Smooth muscle cell (in vitro differentiated cells): ENCODE data around the gene PCSK7. TPM values are rescaled to one million over a fixed set of nuclear protein-coding genes. Genes with fewer than 3 reads are reported as not detected.
A peak's percentile ranks its signal among the peaks of the same experiment; 100 is the strongest.

Experiments
- DNase-seq: peaks from one replicate; lab custom pipeline; 2025; ENCODE audit not compliant: unreplicated experiment; lab: John Stamatoyannopoulos, UW
- H2AFZ ChIP-seq: fragments of 200-600 bp; sonication (generic); 2 replicates; pipeline ENCODE4 v1.6.0; 2016; ENCODE audit warnings: antibody characterized with exemption, low read depth, mild to moderate bottlenecking
- H3F3A ChIP-seq: fragments of 200-600 bp; sonication (generic); 2 replicates; pipeline ENCODE4 v1.6.0; 2017; ENCODE audit warnings: antibody characterized with exemption, low read depth
- H3K27ac ChIP-seq: fragments of 200-600 bp; sonication (generic); 2 replicates; pipeline ENCODE4 v1.5.1; 2016; ENCODE audit warnings: low read depth, mild to moderate bottlenecking
- H3K27me3 ChIP-seq: fragments of 200-600 bp; sonication (generic); 2 replicates; pipeline ENCODE4 v1.6.1; 2016; ENCODE audit warnings: low read depth, mild to moderate bottlenecking
- H3K36me3 ChIP-seq: fragments of 200-600 bp; sonication (generic); 2 replicates; pipeline ENCODE4 v1.5.1; 2016; ENCODE audit warnings: low read depth
- H3K4me1 ChIP-seq: fragments of 200-600 bp; sonication (generic); 2 replicates; pipeline ENCODE4 v1.5.1; 2016; ENCODE audit warnings: low read depth
- H3K4me2 ChIP-seq: fragments of 200-600 bp; sonication (generic); 2 replicates; pipeline ENCODE4 v1.6.0; 2016; ENCODE audit warnings: mild to moderate bottlenecking
- H3K4me3 ChIP-seq: fragments of 200-600 bp; sonication (generic); 2 replicates; pipeline ENCODE4 v1.5.1; 2016; ENCODE audit warnings: mild to moderate bottlenecking
- H3K79me2 ChIP-seq: fragments of 200-600 bp; sonication (generic); 2 replicates; pipeline ENCODE4 v1.6.0; 2016; ENCODE audit warnings: low read depth, mild to moderate bottlenecking
- H3K9ac ChIP-seq: fragments of 200-600 bp; sonication (generic); 2 replicates; pipeline ENCODE4 v1.6.0; 2016; ENCODE audit warnings: low read depth
- H3K9me3 ChIP-seq: fragments of 200-600 bp; sonication (generic); replicated peaks from 2 replicates; pipeline ENCODE4 v1.5.1; 2016; ENCODE audit warnings: low read depth
- H4K20me1 ChIP-seq: fragments of 200-600 bp; sonication (generic); 2 replicates; pipeline ENCODE4 v1.6.0; 2016; ENCODE audit warnings: low read depth
- WGBS: methylation state at CpG from one replicate; pipeline ENCODE4 v1.1.7; 2016; ENCODE audit warnings: low lambda C conversion rate; 5-methylcytosine and 5-hydroxymethylcytosine counted together
- polyA plus RNA-seq: library from polyadenylated mRNA; unstranded; fragments of >200 nt; fragmentation: Nextera tagmentation; extraction: Ambion mirVana; gene quantifications from 2 replicates; pipeline ENCODE4 v1.2.1, GENCODE V29; 2016
- total RNA-seq: library from RNA; depleted of rRNA; stranded (reverse); fragments of >200 nt; gene quantifications from 2 replicates; pipeline ENCODE4 v1.2.3, GENCODE V29; 2014
- TF ChIP-seq, protein P1 (sequence below): fragments of 200-600 bp; sonication (generic); IDR thresholded peaks from 2 replicates; pipeline ENCODE4 v1.5.1; 2017; ENCODE audit warnings: borderline replicate concordance, mild to moderate bottlenecking, antibody characterized with exemption; ENCODE audit not compliant: insufficient read depth, poor library complexity, severe bottlenecking

PCSK7 gene
- total and polyA plus RNA-seq, 2 experiments from 2014 or later = 20.8 to 23.5 TPM

GRCh38 chr11:117172724-117173421 is 59.0 kb downstream of the PCSK7 start:
- peaks cover 39% of the 10 kb centered on the region for H3K4me1 ChIP-seq
- DNase-seq = no peak
- H3K27ac ChIP-seq = peak overlapping the region; percentile 68
- H3F3A ChIP-seq = peaks cover 43% of the 10 kb centered on the region
- peaks cover 11% of the 10 kb centered on the region for H3K79me2 ChIP-seq
- no peak overlapping the region for H3K4me3 ChIP-seq
- no peak overlapping the region for H2AFZ ChIP-seq
- 60% methylated on average over 14 of the region's 14 CpGs for WGBS
- peaks cover 9% of the 10 kb centered on the region for H3K36me3 ChIP-seq
- H3K9me3 ChIP-seq = no peaks in the 10 kb centered on the region
- TF ChIP-seq, protein P1, sequence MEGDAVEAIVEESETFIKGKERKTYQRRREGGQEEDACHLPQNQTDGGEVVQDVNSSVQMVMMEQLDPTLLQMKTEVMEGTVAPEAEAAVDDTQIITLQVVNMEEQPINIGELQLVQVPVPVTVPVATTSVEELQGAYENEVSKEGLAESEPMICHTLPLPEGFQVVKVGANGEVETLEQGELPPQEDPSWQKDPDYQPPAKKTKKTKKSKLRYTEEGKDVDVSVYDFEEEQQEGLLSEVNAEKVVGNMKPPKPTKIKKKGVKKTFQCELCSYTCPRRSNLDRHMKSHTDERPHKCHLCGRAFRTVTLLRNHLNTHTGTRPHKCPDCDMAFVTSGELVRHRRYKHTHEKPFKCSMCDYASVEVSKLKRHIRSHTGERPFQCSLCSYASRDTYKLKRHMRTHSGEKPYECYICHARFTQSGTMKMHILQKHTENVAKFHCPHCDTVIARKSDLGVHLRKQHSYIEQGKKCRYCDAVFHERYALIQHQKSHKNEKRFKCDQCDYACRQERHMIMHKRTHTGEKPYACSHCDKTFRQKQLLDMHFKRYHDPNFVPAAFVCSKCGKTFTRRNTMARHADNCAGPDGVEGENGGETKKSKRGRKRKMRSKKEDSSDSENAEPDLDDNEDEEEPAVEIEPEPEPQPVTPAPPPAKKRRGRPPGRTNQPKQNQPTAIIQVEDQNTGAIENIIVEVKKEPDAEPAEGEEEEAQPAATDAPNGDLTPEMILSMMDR = no peak
- H3K9ac ChIP-seq = peak overlapping the region; percentile 13
- H3K27me3 ChIP-seq = no peaks in the 10 kb centered on the region
- peaks cover 51% of the 10 kb centered on the region for H4K20me1 ChIP-seq
- peak overlapping the region; percentile 57 for H3K4me2 ChIP-seq

DNA sequence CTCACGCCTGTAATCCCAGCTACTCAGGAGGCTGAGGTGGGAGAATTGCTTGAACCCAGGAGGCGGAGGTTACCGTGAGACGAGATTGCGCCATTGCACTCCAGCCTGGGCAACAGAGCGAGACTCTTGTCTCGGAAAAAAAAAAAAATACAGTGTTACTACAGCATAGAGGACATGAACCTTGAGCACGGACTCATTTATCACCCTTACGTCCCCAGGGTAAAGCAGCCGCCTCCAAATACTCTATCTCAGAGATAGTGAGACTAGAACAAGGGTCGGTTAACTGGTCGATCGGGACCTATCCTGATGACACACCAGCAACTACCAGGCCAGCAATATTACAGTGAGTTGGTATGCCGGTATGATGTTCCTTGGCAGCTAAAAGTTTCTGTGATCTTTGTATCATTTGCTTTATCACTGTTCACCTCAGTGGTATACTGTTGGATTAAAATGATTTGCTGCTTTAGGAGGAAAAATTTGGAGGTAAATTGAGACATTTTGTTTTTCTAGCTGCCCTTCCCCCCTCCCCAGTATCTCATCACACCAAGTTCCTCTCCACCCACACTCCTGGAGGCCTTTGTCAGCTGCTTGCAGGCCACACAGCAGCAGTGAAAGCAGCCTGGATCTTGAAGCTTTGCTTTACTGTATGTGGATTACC is 60.3 kb downstream of the PCSK7 start:
- H3K4me1 ChIP-seq = peaks cover 39% of the 10 kb centered on the region
- H2AFZ ChIP-seq = no peak overlapping the region
- peak overlapping the region; percentile 79 for H3K4me2 ChIP-seq
- TF ChIP-seq, protein P1 = no peak
- H4K20me1 ChIP-seq = peaks cover 64% of the 10 kb centered on the region
- H3K79me2 ChIP-seq = peaks cover 13% of the 10 kb centered on the region
- peak overlapping the region; percentile 80 for H3K27ac ChIP-seq
- no peaks in the 10 kb centered on the region for H3K9me3 ChIP-seq
- no peaks in the 10 kb centered on the region for H3K27me3 ChIP-seq
- H3K4me3 ChIP-seq = no peak overlapping the region
- H3K9ac ChIP-seq = no peak overlapping the region
- H3F3A ChIP-seq = peaks cover 43% of the 10 kb centered on the region
- no peak for DNase-seq
- 43% methylated on average over 14 of the region's 14 CpGs for WGBS
- H3K36me3 ChIP-seq = peaks cover 22% of the 10 kb centered on the region

DNA sequence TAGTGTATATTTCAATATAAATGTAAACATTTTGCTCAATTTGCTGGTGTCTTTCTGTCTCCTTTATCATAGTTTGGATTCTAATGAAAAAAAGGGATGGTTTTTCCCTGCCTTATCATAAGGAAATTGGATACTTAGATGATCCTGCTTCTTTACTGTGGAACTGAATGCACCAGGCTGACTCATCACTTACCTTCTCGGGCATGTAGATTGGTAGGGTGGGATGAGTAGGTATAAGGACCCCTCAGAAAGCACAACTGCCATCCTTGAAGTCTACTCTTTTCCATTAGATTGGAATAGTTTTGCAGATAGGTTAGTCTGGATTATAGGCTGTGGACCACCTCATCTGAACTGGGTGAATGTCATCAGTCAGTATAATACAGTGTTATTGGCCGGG is 60.9 kb downstream of the PCSK7 start:
- 63% methylated on average over 2 of the region's 2 CpGs for WGBS
- Histone ChIP-seq H3K9me3 (no peaks in the 10 kb centered on the region), H3K4me1 (peaks cover 39% of the 10 kb centered on the region), H2AFZ (no peak overlapping the region), H4K20me1 (peaks cover 70% of the 10 kb centered on the region), H3K79me2 (peaks cover 18% of the 10 kb centered on the region), H3K27ac (peak overlapping the region; percentile 80), H3F3A (peaks cover 43% of the 10 kb centered on the region), H3K9ac (no peak overlapping the region), H3K4me2 (peak overlapping the region; percentile 63), H3K36me3 (peaks cover 27% of the 10 kb centered on the region), H3K4me3 (no peak overlapping the region), H3K27me3 (no peaks in the 10 kb centered on the region)
- DNase-seq = no peak
- TF ChIP-seq, protein P1 = no peak

DNA sequence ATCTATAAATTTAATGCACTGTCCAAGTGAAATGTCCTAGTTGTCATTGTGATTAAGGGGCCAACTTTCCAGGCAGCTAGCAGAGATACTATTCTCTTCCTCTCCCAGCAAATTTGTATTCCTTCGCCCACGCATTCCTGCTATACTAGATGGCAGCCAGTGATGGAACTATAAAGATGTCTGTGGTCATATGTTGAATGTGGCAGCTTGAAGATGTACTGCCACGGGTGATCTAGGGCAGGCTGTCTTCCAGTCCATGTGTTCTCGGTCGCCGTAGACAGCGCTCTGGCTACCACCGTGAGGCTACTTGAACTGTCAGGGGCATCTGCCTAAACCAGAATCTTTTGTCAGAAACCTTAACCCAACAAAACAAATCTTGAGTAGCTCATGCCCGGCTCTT is 61.7 kb downstream of the PCSK7 start:
- H4K20me1 ChIP-seq = peaks cover 78% of the 10 kb centered on the region

More for the DNA sequence above, 61.7 kb downstream of the PCSK7 start:
- H3K27ac ChIP-seq = peak overlapping the region; percentile 80
- H2AFZ ChIP-seq = no peak overlapping the region
- H3K4me3 ChIP-seq = no peak overlapping the region
- WGBS = 60% methylated on average over 9 of the region's 9 CpGs
- peaks cover 27% of the 10 kb centered on the region for H3K36me3 ChIP-seq
- H3K4me2 ChIP-seq = peak overlapping the region; percentile 63
- DNase-seq = no peak
- no peaks in the 10 kb centered on the region for H3K27me3 ChIP-seq
- TF ChIP-seq, protein P1 = no peak
- no peak overlapping the region for H3K9ac ChIP-seq
- H3K9me3 ChIP-seq = no peaks in the 10 kb centered on the region
- peaks cover 26% of the 10 kb centered on the region for H3K79me2 ChIP-seq
- peaks cover 43% of the 10 kb centered on the region for H3F3A ChIP-seq
- peaks cover 39% of the 10 kb centered on the region for H3K4me1 ChIP-seq
